Right lobe of liver (tissue), 4 donors: Measurements from ENCODE around the gene LARP4B.

Experiments
- CTCF ChIP-seq, 4 donors: fragments of 200-600 bp in 3 of 4; fragments of 450-650 bp in 1 of 4; IDR thresholded peaks; one replicate each; pipeline versions ENCODE4 v1.5.1 to v1.8.0; 2016 to 2022; ENCODE audit warnings: antibody characterized with exemption in 4 of 4, mild to moderate bottlenecking in 2 of 4
- POLR2A ChIP-seq: fragments of 450-650 bp; IDR thresholded peaks from one replicate; pipeline ENCODE4 v1.6.1; 2017; ENCODE audit warnings: antibody characterized with exemption, mild to moderate bottlenecking
- donor health status: DM: no; HTN: no; CAD: no.
- donor health status: DM: no; HTN: no; CAD: no.
- donor health status: DM: no; HTN: yes; CAD: no.

DNA sequence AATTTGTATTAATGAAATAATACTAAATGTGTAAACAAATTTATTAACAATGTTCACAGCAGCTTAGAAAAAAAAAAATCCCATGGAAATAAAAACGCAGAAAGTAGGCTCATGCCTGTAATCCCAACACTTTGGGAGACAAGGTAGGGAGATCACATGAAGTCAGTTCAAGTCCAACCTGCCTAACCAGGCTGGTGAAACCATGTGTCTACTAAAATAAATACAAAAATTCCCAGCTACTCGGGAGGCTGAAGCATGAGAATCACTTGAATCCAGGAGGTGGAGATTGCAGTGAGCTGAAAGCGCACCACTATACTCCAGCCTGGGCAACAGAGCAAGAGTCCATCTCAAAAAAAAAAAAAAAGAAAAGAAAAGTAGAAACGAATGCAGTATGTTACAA lies 36.2 kb downstream of the LARP4B start:
- TF ChIP-seq POLR2A (no peak), CTCF (IDR thresholded peaks at IDR 0.05) (no peak)
